Testis (tissue), 2 donors: Measurements from ENCODE around the gene RUSF1.

ENCODE experiments used
- POLR2A ChIP-seq: fragments of 450-650 bp; IDR thresholded peaks from one replicate; pipeline ENCODE4 v1.6.1; 2017; ENCODE audit warnings: antibody characterized with exemption, mild to moderate bottlenecking, moderate library complexity
- TF ChIP-seq, protein P1 (sequence below), 3 experiments: fragments of 450-650 bp in 2 of 3; fragments of 200-600 bp in 1 of 3; sonication (generic) in 1 of 3; IDR thresholded peaks; one replicate each; pipeline ENCODE4 v1.5.1; 2016 to 2019; ENCODE audit warnings: antibody characterized with exemption in 3 of 3, mild to moderate bottlenecking in 2 of 3, moderate library complexity in 1 of 3

DNA sequence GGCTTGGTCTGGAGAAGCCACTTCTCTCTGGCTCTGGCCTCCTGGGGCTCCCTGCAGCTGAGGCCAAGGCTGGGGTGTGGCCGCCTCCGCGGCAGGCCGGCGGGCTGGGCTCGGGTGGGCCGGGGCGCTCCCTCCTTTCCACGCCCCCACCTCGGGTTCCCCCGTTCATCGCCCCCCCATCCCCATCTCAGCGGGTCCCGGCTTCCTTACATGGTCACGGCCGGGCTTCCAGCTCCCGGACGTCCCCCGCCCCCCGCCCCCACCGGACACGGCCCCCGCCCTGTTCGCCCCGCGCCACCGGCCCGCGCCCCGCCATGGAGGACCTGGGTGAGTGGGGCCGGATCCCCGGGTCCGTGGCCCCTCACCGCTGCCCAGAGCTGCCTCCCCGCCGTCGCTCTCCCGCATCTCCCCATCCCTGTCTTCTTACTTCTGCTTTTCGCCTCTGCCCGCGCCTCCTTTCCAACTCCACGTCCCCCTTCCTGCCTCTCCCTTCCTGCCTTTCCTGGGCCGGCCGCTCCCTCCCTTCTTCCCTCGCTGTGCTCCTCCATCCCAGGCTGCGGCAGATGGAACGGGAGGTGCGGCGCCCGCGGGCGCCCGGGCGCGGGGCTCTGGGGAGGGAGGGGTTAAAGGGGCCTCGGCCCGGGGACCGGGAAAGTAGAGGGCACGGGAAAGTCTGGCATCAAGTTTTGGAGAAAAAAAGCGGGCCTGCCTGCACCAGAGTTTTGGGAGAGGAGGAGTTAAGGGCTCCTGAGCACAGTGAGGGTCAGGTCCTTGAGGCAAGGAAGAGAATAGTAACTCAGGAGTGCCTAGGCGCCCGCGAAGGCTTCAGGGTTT lies 36.1 kb downstream of the RUSF1 start, which contains the start of gene TGFB1I1:
- TF ChIP-seq, protein P1, sequence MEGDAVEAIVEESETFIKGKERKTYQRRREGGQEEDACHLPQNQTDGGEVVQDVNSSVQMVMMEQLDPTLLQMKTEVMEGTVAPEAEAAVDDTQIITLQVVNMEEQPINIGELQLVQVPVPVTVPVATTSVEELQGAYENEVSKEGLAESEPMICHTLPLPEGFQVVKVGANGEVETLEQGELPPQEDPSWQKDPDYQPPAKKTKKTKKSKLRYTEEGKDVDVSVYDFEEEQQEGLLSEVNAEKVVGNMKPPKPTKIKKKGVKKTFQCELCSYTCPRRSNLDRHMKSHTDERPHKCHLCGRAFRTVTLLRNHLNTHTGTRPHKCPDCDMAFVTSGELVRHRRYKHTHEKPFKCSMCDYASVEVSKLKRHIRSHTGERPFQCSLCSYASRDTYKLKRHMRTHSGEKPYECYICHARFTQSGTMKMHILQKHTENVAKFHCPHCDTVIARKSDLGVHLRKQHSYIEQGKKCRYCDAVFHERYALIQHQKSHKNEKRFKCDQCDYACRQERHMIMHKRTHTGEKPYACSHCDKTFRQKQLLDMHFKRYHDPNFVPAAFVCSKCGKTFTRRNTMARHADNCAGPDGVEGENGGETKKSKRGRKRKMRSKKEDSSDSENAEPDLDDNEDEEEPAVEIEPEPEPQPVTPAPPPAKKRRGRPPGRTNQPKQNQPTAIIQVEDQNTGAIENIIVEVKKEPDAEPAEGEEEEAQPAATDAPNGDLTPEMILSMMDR (IDR thresholded peaks at IDR 0.05): no peak
- TF ChIP-seq POLR2A: no peak
